ENCODE results near the gene GALNT10. TPM values are rescaled to one million over a fixed set of nuclear protein-coding genes. Genes with fewer than 3 reads are reported as not detected.

The GALNT10 gene
- total RNA-seq, 1 donor from 2014 or later: 24.2 TPM

DNA sequence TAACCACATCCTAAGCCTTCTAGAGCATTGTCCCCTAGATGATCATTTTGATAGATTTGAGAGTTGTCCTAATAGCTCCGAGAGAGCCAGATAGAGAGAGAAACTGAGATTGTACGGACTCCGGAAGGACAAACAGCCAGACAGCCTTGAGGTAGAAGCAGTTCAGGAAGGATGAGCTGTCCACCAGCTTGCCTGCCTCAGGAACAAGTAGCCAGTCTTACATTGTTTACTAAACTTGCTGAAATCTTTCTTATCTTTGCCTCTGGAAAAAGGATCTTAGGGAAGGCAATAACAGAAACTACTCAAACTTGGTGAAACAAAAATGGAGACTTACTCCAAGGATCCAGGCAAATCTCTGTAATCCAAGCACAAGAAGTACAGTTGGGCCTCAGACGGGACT, 216.3 kb downstream of the GALNT10 start:
- DNase-seq: no peak

DNA sequence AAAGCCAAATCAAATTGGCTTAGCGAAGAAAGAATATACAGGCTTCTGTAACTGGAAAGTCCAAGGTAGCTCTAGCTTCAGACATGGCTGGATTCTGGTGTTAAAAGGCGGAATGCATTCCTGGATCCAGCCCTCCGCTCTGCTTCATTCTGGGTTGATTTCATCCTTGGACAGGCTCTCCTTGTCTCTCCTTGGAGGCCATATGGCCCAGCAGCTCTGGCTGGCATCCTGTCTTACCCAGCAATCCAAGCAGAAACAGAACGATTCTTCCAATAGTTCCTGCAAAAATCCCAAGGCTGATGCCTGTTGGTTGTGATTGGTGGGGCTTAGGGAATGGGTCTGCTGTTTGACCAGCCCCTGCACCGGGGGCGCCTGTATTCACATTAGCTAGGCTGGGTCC, 218.3 kb downstream of the GALNT10 start:
- DNase-seq: no peak

DNA sequence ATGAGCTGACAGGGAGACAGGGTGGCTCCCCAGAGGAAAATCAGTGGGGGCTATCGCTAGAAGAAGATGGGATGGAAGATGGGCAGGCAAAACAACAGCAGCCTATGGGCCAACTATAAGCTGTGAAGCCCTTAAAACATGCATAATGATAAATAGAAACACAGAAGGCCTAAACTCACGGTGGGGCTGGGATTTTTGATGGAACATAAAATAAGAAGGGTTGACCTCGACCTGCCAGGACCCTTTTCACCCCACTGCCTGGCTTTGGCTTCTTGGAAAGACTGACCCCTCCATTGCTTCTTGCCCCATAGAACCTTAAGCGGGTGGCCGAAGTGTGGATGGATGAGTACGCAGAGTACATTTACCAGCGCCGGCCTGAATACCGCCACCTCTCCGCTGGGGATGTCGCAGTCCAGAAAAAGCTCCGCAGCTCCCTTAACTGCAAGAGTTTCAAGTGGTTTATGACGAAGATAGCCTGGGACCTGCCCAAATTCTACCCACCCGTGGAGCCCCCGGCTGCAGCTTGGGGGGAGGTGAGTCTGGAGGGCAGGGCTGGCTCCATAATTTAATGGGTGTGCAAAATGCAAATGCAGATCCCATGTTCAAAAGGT, 218.8 kb downstream of the GALNT10 start:
- no peak for DNase-seq

DNA sequence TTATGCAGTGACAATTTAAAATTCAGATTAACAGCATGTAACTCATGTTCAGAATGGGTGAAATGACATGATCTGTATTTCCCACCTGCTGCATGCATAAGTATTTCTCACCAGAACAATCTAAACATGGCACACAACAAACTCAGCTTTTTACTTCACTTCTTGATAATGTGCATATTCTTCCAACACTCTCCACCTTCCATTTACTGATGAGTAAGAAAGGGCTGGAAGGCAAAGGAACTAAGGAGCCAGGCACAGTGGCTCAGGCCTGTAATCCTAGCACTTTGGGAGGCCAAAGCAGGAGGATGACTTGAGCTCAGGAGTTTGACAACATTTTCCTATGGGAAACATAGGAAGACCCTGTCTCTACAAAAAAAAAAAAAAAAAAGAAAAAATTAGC, 219.5 kb downstream of the GALNT10 start:
- no peak for DNase-seq

DNA sequence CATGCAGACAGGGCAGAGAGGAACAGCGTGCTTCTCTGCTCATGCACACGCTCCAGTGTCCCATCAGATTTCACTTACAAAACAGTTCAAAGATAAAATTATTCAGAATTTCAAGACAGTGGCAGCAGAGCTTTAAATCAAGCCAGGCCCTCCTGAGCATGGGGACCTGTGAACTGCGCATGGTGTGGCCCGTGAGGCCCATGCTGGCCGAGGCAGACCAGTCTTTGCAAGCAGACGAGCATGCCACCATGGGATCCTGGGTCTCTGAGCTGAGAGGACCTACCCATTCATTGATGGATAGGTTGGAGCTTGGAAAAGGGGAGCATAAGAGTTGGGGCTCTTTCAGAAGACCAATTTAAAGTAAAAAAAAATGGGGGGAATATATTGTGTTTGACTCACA, 220.3 kb downstream of the GALNT10 start:
- no peak for DNase-seq

DNA sequence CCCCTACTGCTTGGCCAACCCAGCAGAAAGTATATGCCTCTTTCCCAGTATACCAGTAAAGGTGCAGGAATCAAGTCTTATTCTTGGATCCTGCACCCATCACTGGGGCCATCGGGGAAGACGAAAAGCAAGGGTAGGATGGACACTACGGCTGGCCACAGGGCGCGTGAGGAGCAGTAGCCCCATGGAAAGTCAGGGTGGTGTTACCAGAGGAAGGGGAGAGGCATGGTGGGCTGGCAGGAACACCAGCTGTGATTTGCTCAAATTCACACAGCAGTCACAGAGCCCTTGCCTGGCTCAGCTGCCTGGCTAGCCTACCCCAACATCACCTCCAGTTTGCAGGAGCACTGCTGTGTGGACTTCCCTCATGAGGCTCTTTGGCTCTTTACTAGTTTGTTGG, 220.8 kb downstream of the GALNT10 start:
- DNase-seq: no peak

DNA sequence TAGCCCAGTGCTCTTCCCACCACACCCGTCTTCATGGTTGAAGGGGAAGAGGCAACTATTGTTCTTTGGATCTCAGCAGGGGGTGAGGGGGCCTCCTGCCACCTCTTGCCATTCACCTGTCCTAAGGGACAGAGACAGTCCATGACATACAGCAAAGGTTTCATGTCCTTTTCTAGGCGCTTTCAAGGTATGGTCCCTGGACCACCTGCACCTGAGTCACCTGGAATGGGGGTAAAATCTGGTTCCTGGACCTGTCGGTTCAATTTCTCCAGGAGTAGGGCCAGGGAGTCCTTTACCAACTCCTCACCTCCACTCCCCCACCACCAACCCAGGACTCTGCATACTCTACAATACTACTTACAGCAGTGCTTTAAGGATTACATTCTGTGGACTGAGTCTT, 221.8 kb downstream of the GALNT10 start:
- no peak for DNase-seq

DNA sequence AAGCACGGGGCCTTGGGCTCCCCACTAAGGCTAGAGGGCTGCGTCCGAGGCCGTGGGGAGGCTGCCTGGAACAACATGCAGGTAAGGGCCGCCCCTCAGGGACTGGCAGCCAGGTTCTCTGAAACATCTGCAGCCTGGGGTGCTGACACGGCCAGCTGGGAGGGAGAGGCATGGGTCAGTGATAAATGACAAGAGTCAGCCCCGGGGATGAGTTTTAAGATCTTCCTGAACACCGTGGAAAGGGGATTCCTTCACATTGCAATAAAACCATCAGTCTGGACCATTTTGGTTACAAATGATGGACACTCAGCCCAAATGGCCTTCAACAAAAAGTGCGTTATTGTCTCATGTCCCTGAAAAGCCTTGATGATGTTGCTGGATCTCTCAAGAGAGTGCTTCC, 222.4 kb downstream of the GALNT10 start:
- DNase-seq: no peak

GRCh38 chr5:154415114-154415513, 224.6 kb downstream of the GALNT10 start:
- DNase-seq: no peak

DNA sequence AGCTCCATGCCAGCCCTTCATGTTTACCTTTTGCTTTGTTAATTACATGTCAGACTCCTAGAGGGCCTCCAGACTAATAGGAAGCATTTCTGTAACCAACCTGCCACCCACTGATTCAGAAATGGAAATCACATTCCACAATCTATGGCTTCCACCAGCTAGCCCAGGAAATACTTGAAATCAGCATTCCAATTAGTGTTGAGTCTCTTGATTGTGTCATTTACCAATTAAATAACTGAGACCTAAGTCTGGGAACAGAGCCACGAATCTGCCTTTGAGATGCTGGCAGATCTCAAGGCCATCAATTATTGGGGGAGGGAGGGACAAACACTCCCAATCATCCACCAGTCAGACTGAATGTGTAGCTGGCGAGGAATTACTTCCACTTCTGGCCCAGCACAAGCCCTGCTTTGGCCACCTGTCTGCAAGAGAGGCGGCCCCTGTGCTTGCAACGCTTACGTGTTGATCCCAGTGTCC, 227.8 kb downstream of the GALNT10 start:
- no peak for DNase-seq

DNA sequence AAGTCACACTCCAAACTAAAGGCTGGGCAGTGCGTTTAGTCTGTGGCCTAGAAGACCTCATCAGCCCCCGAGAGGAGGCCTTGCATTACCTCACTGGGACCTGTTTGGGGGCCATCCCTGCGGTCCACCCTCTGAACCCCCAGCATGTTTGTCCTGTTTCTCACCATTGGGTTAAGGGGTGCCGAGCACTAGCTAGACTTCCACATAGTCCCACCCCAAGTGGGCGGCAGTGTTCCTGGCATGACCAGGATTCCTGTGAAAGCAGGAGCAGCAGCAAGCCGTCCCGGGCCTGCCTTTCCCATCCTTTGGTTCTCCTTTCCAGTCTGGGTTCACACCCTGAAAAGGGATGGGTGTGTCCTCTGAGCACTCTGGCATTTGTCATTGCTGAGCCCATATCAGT, 228.7 kb downstream of the GALNT10 start:
- no peak for DNase-seq

DNA sequence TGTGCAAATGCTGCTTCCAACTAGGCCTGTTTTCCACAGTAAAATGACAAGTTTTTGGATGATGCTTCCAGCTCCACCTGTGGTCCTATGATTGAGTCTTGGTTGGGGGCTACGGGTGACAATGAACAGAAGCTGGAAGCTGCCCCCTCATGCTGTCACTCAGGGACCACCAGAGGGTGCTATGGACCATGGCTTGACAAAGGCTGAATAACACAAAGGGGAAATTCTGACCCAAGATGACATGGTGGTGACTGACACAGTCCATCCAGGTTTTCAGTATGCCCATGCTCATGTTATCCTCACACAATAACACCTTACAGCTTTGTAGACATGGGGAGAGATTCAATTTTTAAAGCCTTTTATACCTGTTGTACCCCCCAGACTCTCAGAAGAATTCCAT, 231.3 kb downstream of the GALNT10 start:
- no peak for DNase-seq

GRCh38 chr5:154422298-154422697, 231.8 kb downstream of the GALNT10 start:
- no peak for DNase-seq

DNA sequence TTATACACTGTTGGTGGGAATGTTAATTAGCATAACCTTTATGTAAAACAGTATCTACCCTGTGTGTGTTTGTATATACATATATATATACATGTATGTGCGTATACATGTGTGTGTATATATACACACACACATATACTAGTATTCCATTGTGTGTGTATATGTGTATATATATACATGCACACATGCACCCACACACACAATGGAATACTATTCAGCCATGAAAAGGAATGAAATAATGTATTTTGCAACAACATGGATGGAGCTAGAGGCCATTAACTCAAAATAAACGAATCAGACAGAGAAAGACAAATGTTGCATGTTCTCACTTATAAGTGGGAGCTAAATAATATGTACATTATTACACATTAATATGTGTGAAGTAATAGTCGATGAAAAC, 237.7 kb downstream of the GALNT10 start:
- no peak for DNase-seq

DNA sequence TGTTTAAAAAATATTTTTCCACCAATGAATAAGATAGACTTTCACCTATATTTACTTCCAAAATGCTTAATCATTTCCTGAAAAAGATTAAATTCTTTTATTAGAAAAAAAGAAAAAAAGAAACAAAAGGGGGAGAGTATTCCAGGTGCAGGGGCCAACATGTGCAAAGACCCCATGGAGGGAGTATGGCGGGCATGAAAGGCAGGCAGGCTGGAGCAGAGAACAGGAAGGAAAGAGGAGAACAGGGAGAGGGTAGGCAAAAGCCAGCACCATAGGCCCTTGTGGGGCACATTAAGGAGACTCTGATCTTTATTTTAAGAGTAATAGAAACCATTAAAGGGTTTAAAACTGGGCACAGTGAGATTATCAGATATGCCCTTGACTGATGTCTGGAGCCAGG, 238.8 kb downstream of the GALNT10 start:
- DNase-seq: no peak

GRCh38 chr5:154430466-154430865, 239.9 kb downstream of the GALNT10 start:
- no peak for DNase-seq

DNA sequence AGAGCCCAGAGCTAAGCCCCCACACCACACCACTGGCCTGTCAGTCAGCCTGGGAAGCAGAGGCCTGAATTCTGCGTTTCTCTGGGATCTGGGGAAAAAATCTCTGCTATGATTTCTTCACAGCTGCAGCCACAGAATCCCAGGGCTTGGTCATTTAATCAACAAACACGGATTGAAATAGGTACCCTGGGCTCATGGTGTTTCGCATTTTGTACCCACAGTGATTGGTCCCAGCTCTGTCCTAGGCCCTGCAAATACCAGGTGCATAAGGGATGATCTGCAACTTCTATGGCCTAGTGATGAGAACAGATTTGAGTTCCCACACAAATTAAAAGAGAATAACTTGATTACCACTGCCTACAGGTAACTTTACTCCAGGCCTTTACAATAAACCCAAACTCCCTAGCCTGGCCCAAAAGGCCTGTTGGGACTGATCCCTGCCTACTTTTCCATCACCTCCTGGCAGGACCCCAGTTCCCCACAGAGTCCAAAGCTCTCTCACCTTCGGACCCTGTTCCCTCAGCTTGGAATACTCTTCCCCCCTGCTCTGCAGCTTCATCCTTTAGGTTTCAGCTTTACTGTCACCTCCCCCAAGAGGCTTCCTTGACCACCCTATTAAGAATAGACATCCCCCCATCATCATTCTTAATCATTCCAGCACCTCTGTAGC, 240.6 kb downstream of the GALNT10 start:
- no peak for DNase-seq

- no peak for DNase-seq
These were observed 244.7 kb downstream of the GALNT10 start for GRCh38 chr5:154435226-154435625.

DNA sequence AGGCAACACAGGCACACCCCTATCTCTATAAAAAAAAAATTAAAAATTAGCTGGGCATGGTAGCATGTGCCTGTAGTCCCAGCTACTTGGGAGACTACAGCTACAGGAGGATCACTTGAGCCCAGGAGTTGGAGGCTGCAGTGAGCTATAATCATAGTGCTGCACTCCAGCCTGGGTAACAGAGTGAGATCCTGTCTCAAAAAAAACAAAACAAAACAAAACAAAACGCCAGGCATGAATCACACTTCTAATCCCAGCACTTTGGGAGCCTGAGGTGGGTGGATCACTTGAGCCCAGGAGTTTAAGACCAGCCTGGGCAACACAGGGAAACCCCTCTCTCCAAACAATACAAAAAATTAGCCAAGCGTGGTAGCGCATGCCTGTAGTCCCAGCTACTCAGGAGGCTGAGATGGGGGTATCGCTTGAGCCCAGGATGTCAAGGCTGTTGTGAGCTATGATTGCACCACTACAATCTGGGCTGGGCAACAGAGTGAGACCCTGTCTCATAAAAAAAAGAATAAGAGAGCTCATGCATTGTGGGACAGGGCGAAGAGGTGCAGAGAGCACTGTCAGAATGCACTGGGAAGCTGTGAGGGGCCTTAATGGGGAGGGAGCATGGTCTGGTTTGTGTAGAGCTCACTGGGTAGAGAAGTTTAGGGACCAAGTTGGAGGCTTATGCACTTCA, 246.9 kb downstream of the GALNT10 start:
- no peak for DNase-seq

GRCh38 chr5:154440540-154440939, 250.0 kb downstream of the GALNT10 start:
- DNase-seq: no peak

GRCh38 chr5:154442801-154443200, 252.3 kb downstream of the GALNT10 start:
- no peak for DNase-seq

DNA sequence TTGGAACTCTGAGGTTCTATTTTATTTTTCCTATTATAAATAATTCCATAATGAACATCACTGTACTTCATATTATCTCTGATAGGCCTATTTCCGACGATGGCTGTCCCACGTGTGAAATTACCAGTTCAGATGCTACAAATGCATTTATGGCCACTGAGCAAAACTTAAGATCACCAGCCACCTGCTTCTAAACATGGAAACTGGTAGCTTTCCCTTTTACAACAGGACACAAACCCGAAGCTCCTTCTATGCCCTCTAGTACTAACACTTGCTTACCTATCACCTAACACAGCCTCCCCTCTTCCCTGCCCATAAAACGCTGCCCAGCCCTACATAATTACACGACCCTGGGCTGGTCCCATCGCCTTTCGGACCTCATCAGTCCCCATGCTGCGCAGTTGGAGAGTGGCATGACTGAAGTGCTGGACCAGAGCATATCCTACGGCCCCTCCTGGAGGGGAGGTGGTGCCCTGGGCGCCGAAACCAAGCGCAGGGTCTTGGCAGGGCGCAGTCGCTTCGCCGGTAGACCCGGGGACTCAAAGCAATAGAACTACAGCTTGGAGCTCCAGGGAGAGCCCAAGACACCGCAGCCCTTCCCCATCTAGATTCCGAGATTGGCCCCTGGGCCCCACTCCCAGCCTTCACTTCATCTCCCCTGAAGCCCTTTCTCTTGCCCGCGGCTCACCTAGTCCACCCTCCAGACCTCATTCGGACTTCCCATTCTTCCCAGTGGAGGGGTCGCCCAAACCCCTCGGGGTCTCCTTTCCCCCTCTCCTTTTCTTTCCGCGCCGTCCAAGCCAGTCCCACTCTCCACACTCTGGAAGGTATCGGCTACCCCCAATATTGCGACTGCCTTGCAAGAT, 254.3 kb downstream of the GALNT10 start:
- peak; percentile 8 for DNase-seq

Measured in tongue (tissue), 2 donors.